ENCODE results near the gene POU2F2. TPM values are rescaled to one million over a fixed set of nuclear protein-coding genes. Genes with fewer than 3 reads are reported as not detected.

POU2F2 gene
- total and polyA plus RNA-seq, 10 of the 15 experiments (the other 5 are each of a cell fraction or from before 2014, with no cell fraction given) = 4.4 to 62.4 (median 37.9) TPM

- TF ChIP-seq PRDM15 (CRISPR knock-in tag; IDR thresholded peaks at IDR 0.05) = no peak
- peak; percentile 14; the same call in 1 of the 2 replicates for TF ChIP-seq RAD21 (IDR thresholded peaks at IDR 0.05; ENCODE audit: insufficient read depth, low read depth, low read length)
- no peak for TF ChIP-seq FOS (IDR thresholded peaks at IDR 0.05; ENCODE audit: borderline replicate concordance, extremely low read depth, insufficient read length)
- 0 out of 3 replicates have a peak, but pooled peaks of 1 of the 2 experiments have one; percentile 20 for TF ChIP-seq EGR1 (IDR thresholded peaks at IDR 0.05; ENCODE audit: borderline replicate concordance in 1 of 2, low read depth in 2 of 2, low read length in 2 of 2)
- peak; percentile 52 for TF ChIP-seq IKZF1 (conservative IDR thresholded peaks at IDR 0.05)
- TF ChIP-seq CHD4 (IDR thresholded peaks at IDR 0.05) = no peak
- no peak for TF ChIP-seq ZNF687 (IDR thresholded peaks at IDR 0.05)
- TF ChIP-seq, protein P1, sequence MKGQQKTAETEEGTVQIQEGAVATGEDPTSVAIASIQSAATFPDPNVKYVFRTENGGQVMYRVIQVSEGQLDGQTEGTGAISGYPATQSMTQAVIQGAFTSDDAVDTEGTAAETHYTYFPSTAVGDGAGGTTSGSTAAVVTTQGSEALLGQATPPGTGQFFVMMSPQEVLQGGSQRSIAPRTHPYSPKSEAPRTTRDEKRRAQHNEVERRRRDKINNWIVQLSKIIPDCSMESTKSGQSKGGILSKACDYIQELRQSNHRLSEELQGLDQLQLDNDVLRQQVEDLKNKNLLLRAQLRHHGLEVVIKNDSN (IDR thresholded peaks at IDR 0.05; ENCODE audit: borderline replicate concordance, extremely low read length, insufficient read depth, low read depth, low read length) = no peak
- TF ChIP-seq CREB1 (IDR thresholded peaks at IDR 0.05; ENCODE audit: low read depth) = peak; percentile 36; the same call in 1 of the 2 replicates
- no peak for TF ChIP-seq DPF2 (IDR thresholded peaks at IDR 0.05)
- TF ChIP-seq SMARCA5 (IDR thresholded peaks at IDR 0.05) = peak; percentile 45; the same call in 1 of the 2 replicates
- TF ChIP-seq ZNF207 (IDR thresholded peaks at IDR 0.05; ENCODE audit: borderline replicate concordance) = no peak
- no peak for TF ChIP-seq IRF4 (IDR thresholded peaks at IDR 0.05; ENCODE audit: low read depth, low read length)
- no peak for TF ChIP-seq SREBF1 (IDR thresholded peaks at IDR 0.05; ENCODE audit: low read length)
- 0 out of 2 replicates have a peak, but pooled peaks have one; percentile 33 for TF ChIP-seq GATAD2B (conservative IDR thresholded peaks at IDR 0.05; ENCODE audit: low read depth)
- no peak for TF ChIP-seq MAX (IDR thresholded peaks at IDR 0.05; ENCODE audit: low read depth, low read length)
- peak in 2 of 3 experiments; percentile 39 to 47; a peak in 3 of 6 replicates for TF ChIP-seq CTCF (IDR thresholded peaks at IDR 0.05 in 2 of 3, conservative IDR thresholded peaks at IDR 0.05 in 1 of 3; ENCODE audit: control insufficient read depth in 2 of 3, extremely low read depth in 1 of 3, insufficient read depth in 1 of 3, low read depth in 3 of 3, low read length in 3 of 3)
- peak; percentile 19; the same call in 1 of the 2 replicates for TF ChIP-seq RB1 (IDR thresholded peaks at IDR 0.05; ENCODE audit: borderline replicate concordance)
These were observed 44.9 kb upstream of the POU2F2 start (continued) for GRCh38 chr19:42176990-42177685.

All from GM12878 (cell line).